Muscle layer of duodenum (tissue), 2 donors: ENCODE measurements around the gene DRP2.
"Not testable (repeated sequence)": the region's sequence is repeated elsewhere in the genome, so short reads cannot be mapped to it uniquely, and the experiment has no call there.

Source experiments
- H3K27ac ChIP-seq: one replicate; pipeline ENCODE4 v1.7.0; 2013; ENCODE audit warnings: mild to moderate bottlenecking, low read length
- H3K27me3 ChIP-seq: one replicate; pipeline ENCODE4 v1.7.0; 2013; ENCODE audit warnings: low read depth, mild to moderate bottlenecking, control low read depth, low read length
- H3K36me3 ChIP-seq, 2 donors: one replicate each; pipeline ENCODE4 v1.7.0; 2013; ENCODE audit warnings: low read length in 2 of 2, control low read depth in 1 of 2, mild to moderate bottlenecking in 1 of 2; ENCODE audit not compliant: insufficient read depth in 2 of 2, control insufficient read depth in 1 of 2
- H3K4me1 ChIP-seq, 2 donors: one replicate each; pipeline ENCODE4 v1.7.0; 2013; ENCODE audit warnings: low read length in 2 of 2, mild to moderate bottlenecking in 2 of 2, control low read depth in 1 of 2, moderate library complexity in 1 of 2; ENCODE audit not compliant: insufficient read depth in 2 of 2, control insufficient read depth in 1 of 2
- H3K4me3 ChIP-seq, 2 donors: one replicate each; pipeline ENCODE4 v1.7.0; 2013; ENCODE audit warnings: low read length in 2 of 2, low read depth in 1 of 2, mild to moderate bottlenecking in 1 of 2
- H3K9me3 ChIP-seq, 2 donors: one replicate each; pipeline ENCODE4 v1.7.0; 2013; ENCODE audit warnings: low read length in 2 of 2, control low read depth in 1 of 2, mild to moderate bottlenecking in 1 of 2; ENCODE audit not compliant: control insufficient read depth in 1 of 2
- donor health status: healthy.

Gene DRP2

GRCh38 chrX:101290957-101291603 is 71.5 kb downstream of the DRP2 start, which contains the start of gene TAF7L:
TSS of gene TAF7L (minus strand) at chrX:101291334. CDS start at chrX:101287543, 3,791 bp downstream.
- Histone ChIP-seq H3K27ac (no peak within 1 kb of the TSS), H3K4me3 (peak within 1 kb of the TSS in 1 of 2 donors; percentile 55), H3K9me3 (no peaks in the 10 kb centered on the region), H3K36me3 (no peaks in the 10 kb centered on the region), H3K27me3 (no peaks in the 10 kb centered on the region), H3K4me1 (no peaks in the 10 kb centered on the region)

GRCh38 chrX:101295603-101296002 is 76.0 kb downstream of the DRP2 start:
- H3K27ac ChIP-seq, H3K4me1 ChIP-seq, H3K36me3 ChIP-seq, H3K4me3 ChIP-seq, H3K9me3 ChIP-seq, H3K27me3 ChIP-seq: not testable (repeated sequence)

- Histone ChIP-seq H3K27ac (no peak overlapping the region), H3K36me3 (no peaks in the 10 kb centered on the region), H3K27me3 (no peaks in the 10 kb centered on the region), H3K9me3 (no peaks in the 10 kb centered on the region), H3K4me3 (no peak overlapping the region), H3K4me1 (no peaks in the 10 kb centered on the region)
These were observed 84.2 kb downstream of the DRP2 start for GRCh38 chrX:101303790-101304189.
